Activated T-cell treated with anti-CD3 and anti-CD28 coated beads, Interleukin-2, amount 50 U/mL, for 24 hours (primary cell): ENCODE measurements around the gene DYNC2I2.

Experiments
- DNase-seq: peaks from one replicate; pipeline ENCODE4 v3.0.0-alpha.2; 2020
- H3K27ac Mint-ChIP-seq: 2 replicates; pipeline ENCODE4 v1.8.0; 2020; ENCODE audit warnings: mild to moderate bottlenecking, mixed read lengths
- H3K27me3 Mint-ChIP-seq: 2 replicates; pipeline ENCODE4 v1.8.0; 2020; ENCODE audit warnings: mixed read lengths
- H3K36me3 Mint-ChIP-seq: 2 replicates; pipeline ENCODE4 v1.8.0; 2020; ENCODE audit warnings: low read depth, mixed read lengths
- H3K4me1 Mint-ChIP-seq: 2 replicates; pipeline ENCODE4 v1.8.0; 2020; ENCODE audit warnings: low read depth, mixed read lengths
- H3K4me3 Mint-ChIP-seq: 2 replicates; pipeline ENCODE4 v1.8.0; 2020; ENCODE audit warnings: mild to moderate bottlenecking, moderate library complexity, mixed read lengths
- H3K9me3 Mint-ChIP-seq: 2 replicates; pipeline ENCODE4 v1.8.0; 2020; ENCODE audit warnings: mixed read lengths

DYNC2I2 gene

GRCh38 chr9:128634651-128635262 is 21.9 kb downstream of the DYNC2I2 start:
- Mint-ChIP-seq H3K27ac (no peak overlapping the region), H3K4me3 (no peak overlapping the region), H3K27me3 (no peaks in the 10 kb centered on the region), H3K9me3 (no peaks in the 10 kb centered on the region), H3K36me3 (peaks cover 69% of the 10 kb centered on the region), H3K4me1 (no peaks in the 10 kb centered on the region)
- DNase-seq = no peak

- Mint-ChIP-seq H3K27ac (no peak overlapping the region), H3K4me3 (no peak overlapping the region), H3K4me1 (no peaks in the 10 kb centered on the region), H3K9me3 (no peaks in the 10 kb centered on the region), H3K36me3 (peaks cover 71% of the 10 kb centered on the region), H3K27me3 (no peaks in the 10 kb centered on the region)
- no peak for DNase-seq
These were observed 22.5 kb downstream of the DYNC2I2 start for GRCh38 chr9:128634111-128634510.

- no peaks in the 10 kb centered on the region for H3K9me3 Mint-ChIP-seq
- H3K27ac Mint-ChIP-seq = no peak overlapping the region
- no peak overlapping the region for H3K4me3 Mint-ChIP-seq
- no peak for DNase-seq
- H3K36me3 Mint-ChIP-seq = peaks cover 72% of the 10 kb centered on the region
- no peaks in the 10 kb centered on the region for H3K4me1 Mint-ChIP-seq
- no peaks in the 10 kb centered on the region for H3K27me3 Mint-ChIP-seq
These were observed 23.0 kb downstream of the DYNC2I2 start for GRCh38 chr9:128633601-128634000.

GRCh38 chr9:128633057-128633456 is 23.6 kb downstream of the DYNC2I2 start:
- no peaks in the 10 kb centered on the region for H3K4me1 Mint-ChIP-seq
- H3K4me3 Mint-ChIP-seq = no peak overlapping the region
- peaks cover 74% of the 10 kb centered on the region for H3K36me3 Mint-ChIP-seq
- no peak for DNase-seq
- H3K27me3 Mint-ChIP-seq = no peaks in the 10 kb centered on the region
- no peaks in the 10 kb centered on the region for H3K9me3 Mint-ChIP-seq
- H3K27ac Mint-ChIP-seq = peak overlapping the region; percentile 8

GRCh38 chr9:128632486-128632885 is 24.2 kb downstream of the DYNC2I2 start:
- Mint-ChIP-seq H3K4me1 (no peaks in the 10 kb centered on the region), H3K27me3 (no peaks in the 10 kb centered on the region), H3K36me3 (peaks cover 77% of the 10 kb centered on the region), H3K4me3 (no peak overlapping the region), H3K27ac (peak overlapping the region; percentile 55), H3K9me3 (no peaks in the 10 kb centered on the region)
- DNase-seq = no peak

- no peak for DNase-seq
- no peaks in the 10 kb centered on the region for H3K9me3 Mint-ChIP-seq
- H3K27ac Mint-ChIP-seq = peak overlapping the region; percentile 59
- no peak overlapping the region for H3K4me3 Mint-ChIP-seq
- H3K4me1 Mint-ChIP-seq = no peaks in the 10 kb centered on the region
- no peaks in the 10 kb centered on the region for H3K27me3 Mint-ChIP-seq
- peaks cover 80% of the 10 kb centered on the region for H3K36me3 Mint-ChIP-seq
These were observed 24.6 kb downstream of the DYNC2I2 start for GRCh38 chr9:128632066-128632465.

- Mint-ChIP-seq H3K4me1 (no peaks in the 10 kb centered on the region), H3K9me3 (no peaks in the 10 kb centered on the region), H3K36me3 (peaks cover 81% of the 10 kb centered on the region), H3K27me3 (no peaks in the 10 kb centered on the region), H3K27ac (peak overlapping the region; percentile 59), H3K4me3 (no peak overlapping the region)
- DNase-seq = no peak
These were observed 25.0 kb downstream of the DYNC2I2 start for GRCh38 chr9:128631636-128632035.

- peaks cover 95% of the 10 kb centered on the region for H3K36me3 Mint-ChIP-seq
- no peak overlapping the region for H3K4me3 Mint-ChIP-seq
- H3K27ac Mint-ChIP-seq = peak overlapping the region; percentile 73
- H3K9me3 Mint-ChIP-seq = no peaks in the 10 kb centered on the region
- no peaks in the 10 kb centered on the region for H3K4me1 Mint-ChIP-seq
- H3K27me3 Mint-ChIP-seq = no peaks in the 10 kb centered on the region
- no peak for DNase-seq
These were observed 26.6 kb downstream of the DYNC2I2 start for GRCh38 chr9:128629852-128630545.

GRCh38 chr9:128629136-128629535 is 27.5 kb downstream of the DYNC2I2 start:
- no peak overlapping the region for H3K27ac Mint-ChIP-seq
- H3K4me3 Mint-ChIP-seq = no peak overlapping the region
- H3K27me3 Mint-ChIP-seq = no peaks in the 10 kb centered on the region
- H3K36me3 Mint-ChIP-seq = peaks cover 98% of the 10 kb centered on the region
- DNase-seq = no peak
- H3K4me1 Mint-ChIP-seq = no peaks in the 10 kb centered on the region
- no peaks in the 10 kb centered on the region for H3K9me3 Mint-ChIP-seq

GRCh38 chr9:128628471-128629048 is 28.1 kb downstream of the DYNC2I2 start:
- Mint-ChIP-seq H3K27me3 (no peaks in the 10 kb centered on the region), H3K9me3 (no peaks in the 10 kb centered on the region), H3K4me3 (no peak overlapping the region), H3K36me3 (peaks cover 95% of the 10 kb centered on the region), H3K27ac (no peak overlapping the region), H3K4me1 (no peaks in the 10 kb centered on the region)
- DNase-seq = no peak

- no peak overlapping the region for H3K4me3 Mint-ChIP-seq
- H3K9me3 Mint-ChIP-seq = no peaks in the 10 kb centered on the region
- peaks cover 93% of the 10 kb centered on the region for H3K36me3 Mint-ChIP-seq
- no peak for DNase-seq
- no peaks in the 10 kb centered on the region for H3K4me1 Mint-ChIP-seq
- H3K27ac Mint-ChIP-seq = peak overlapping the region; percentile 59
- no peaks in the 10 kb centered on the region for H3K27me3 Mint-ChIP-seq
These were observed 28.7 kb downstream of the DYNC2I2 start for GRCh38 chr9:128627906-128628305.

- H3K27ac Mint-ChIP-seq = peak overlapping the region; percentile 59
- H3K4me1 Mint-ChIP-seq = no peaks in the 10 kb centered on the region
- H3K4me3 Mint-ChIP-seq = no peak overlapping the region
- peaks cover 90% of the 10 kb centered on the region for H3K36me3 Mint-ChIP-seq
- H3K27me3 Mint-ChIP-seq = no peaks in the 10 kb centered on the region
- DNase-seq = no peak
- no peaks in the 10 kb centered on the region for H3K9me3 Mint-ChIP-seq
These were observed 29.4 kb downstream of the DYNC2I2 start for GRCh38 chr9:128627127-128627715.

- Mint-ChIP-seq H3K27ac (peak overlapping the region; percentile 29), H3K4me1 (no peaks in the 10 kb centered on the region), H3K36me3 (peaks cover 90% of the 10 kb centered on the region)
These were observed 30.5 kb downstream of the DYNC2I2 start for GRCh38 chr9:128626181-128626580.

GRCh38 chr9:128625391-128626146 is 31.1 kb downstream of the DYNC2I2 start:
- Mint-ChIP-seq H3K4me3 (no peak overlapping the region), H3K27me3 (no peaks in the 10 kb centered on the region), H3K27ac (no peak overlapping the region), H3K36me3 (peaks cover 91% of the 10 kb centered on the region), H3K4me1 (no peaks in the 10 kb centered on the region), H3K9me3 (no peaks in the 10 kb centered on the region)
- no peak for DNase-seq

More at GRCh38 chr9:128626181-128626580, 30.5 kb downstream of the DYNC2I2 start:
- H3K4me3 Mint-ChIP-seq = no peak overlapping the region
- H3K27me3 Mint-ChIP-seq = no peaks in the 10 kb centered on the region
- DNase-seq = no peak
- H3K9me3 Mint-ChIP-seq = no peaks in the 10 kb centered on the region
